Neutrophil (primary cell): ENCODE data around the gene DOCK4.

Experiments
- H3K27ac ChIP-seq: fragments of 200-600 bp; sonication (generic); 2 replicates; pipeline ENCODE4 v1.5.1; 2016; ENCODE audit warnings: mild to moderate bottlenecking, moderate library complexity
- H3K27me3 ChIP-seq: fragments of 200-600 bp; sonication (generic); 2 replicates; pipeline ENCODE4 v1.6.0; 2016; ENCODE audit warnings: mild to moderate bottlenecking
- H3K36me3 ChIP-seq: fragments of 200-600 bp; sonication (generic); 2 replicates; pipeline ENCODE4 v1.5.1; 2017
- H3K4me1 ChIP-seq, 2 experiments: fragments of 200-600 bp in 1 of 2; sonication (generic) in 1 of 2; 1 replicate in 1 of 2; 2 replicates in 1 of 2; pipeline versions ENCODE4 v1.5.1 to v1.6.1; 2013 to 2016; ENCODE audit warnings: low read depth in 1 of 2, low read length in 1 of 2, mild to moderate bottlenecking in 1 of 2, moderate library complexity in 1 of 2; ENCODE audit not compliant: control insufficient read depth in 1 of 2, insufficient read depth in 1 of 2
- H3K4me3 ChIP-seq, 2 experiments: fragments of 200-600 bp in 1 of 2; sonication (generic) in 1 of 2; 1 replicate in 1 of 2; 2 replicates in 1 of 2; pipeline ENCODE4 v1.5.1; 2013 to 2016; ENCODE audit warnings: low read depth in 1 of 2, low read length in 1 of 2, mild to moderate bottlenecking in 1 of 2, moderate library complexity in 1 of 2
- H3K9me3 ChIP-seq: fragments of 200-600 bp; sonication (generic); 2 replicates; pipeline ENCODE4 v1.5.1; 2016
- TF ChIP-seq, protein P1 (sequence below): fragments of 200-600 bp; sonication (generic); IDR thresholded peaks from 2 replicates; pipeline ENCODE4 v1.5.1; 2016; ENCODE audit warnings: antibody characterized with exemption

The DOCK4 gene

DNA sequence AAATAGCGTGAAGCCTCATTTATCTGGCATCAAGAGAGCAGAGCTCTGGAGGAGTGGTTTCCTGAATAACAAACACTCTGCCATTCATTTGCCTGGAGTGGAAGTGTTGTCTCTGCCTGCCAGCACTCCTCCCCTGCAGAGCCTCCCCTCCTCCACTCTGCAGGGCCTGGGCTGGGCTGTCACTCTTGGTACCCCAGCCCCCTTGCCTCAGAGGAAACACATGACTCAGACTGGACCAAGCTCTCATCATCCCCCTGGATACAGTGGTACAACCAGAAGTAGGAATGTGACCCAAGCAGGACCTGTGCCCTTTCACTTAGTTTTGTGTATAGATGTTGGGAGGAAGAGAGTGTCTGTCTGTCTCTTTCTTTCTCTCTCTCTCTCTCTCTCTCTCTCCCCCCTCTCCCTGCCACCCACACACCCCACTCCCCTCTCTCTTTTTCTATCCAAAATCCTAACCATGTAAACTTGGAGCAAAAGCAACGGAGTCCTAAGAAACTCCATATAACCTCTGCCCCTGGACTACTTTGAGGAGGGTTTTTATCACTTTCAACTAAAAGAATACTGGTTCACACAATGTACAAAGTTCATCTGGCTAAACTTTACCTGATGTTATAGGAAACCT is 43.9 kb downstream of the DOCK4 start:
- TF ChIP-seq, protein P1, sequence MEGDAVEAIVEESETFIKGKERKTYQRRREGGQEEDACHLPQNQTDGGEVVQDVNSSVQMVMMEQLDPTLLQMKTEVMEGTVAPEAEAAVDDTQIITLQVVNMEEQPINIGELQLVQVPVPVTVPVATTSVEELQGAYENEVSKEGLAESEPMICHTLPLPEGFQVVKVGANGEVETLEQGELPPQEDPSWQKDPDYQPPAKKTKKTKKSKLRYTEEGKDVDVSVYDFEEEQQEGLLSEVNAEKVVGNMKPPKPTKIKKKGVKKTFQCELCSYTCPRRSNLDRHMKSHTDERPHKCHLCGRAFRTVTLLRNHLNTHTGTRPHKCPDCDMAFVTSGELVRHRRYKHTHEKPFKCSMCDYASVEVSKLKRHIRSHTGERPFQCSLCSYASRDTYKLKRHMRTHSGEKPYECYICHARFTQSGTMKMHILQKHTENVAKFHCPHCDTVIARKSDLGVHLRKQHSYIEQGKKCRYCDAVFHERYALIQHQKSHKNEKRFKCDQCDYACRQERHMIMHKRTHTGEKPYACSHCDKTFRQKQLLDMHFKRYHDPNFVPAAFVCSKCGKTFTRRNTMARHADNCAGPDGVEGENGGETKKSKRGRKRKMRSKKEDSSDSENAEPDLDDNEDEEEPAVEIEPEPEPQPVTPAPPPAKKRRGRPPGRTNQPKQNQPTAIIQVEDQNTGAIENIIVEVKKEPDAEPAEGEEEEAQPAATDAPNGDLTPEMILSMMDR: no peak
- Histone ChIP-seq H3K27ac (no peak overlapping the region), H3K4me1 (peaks cover 8 to 10% of the 10 kb centered on the region in 2 experiments), H3K4me3 (no peak overlapping the region), H3K36me3 (no peaks in the 10 kb centered on the region), H3K9me3 (no peaks in the 10 kb centered on the region), H3K27me3 (no peaks in the 10 kb centered on the region)

DNA sequence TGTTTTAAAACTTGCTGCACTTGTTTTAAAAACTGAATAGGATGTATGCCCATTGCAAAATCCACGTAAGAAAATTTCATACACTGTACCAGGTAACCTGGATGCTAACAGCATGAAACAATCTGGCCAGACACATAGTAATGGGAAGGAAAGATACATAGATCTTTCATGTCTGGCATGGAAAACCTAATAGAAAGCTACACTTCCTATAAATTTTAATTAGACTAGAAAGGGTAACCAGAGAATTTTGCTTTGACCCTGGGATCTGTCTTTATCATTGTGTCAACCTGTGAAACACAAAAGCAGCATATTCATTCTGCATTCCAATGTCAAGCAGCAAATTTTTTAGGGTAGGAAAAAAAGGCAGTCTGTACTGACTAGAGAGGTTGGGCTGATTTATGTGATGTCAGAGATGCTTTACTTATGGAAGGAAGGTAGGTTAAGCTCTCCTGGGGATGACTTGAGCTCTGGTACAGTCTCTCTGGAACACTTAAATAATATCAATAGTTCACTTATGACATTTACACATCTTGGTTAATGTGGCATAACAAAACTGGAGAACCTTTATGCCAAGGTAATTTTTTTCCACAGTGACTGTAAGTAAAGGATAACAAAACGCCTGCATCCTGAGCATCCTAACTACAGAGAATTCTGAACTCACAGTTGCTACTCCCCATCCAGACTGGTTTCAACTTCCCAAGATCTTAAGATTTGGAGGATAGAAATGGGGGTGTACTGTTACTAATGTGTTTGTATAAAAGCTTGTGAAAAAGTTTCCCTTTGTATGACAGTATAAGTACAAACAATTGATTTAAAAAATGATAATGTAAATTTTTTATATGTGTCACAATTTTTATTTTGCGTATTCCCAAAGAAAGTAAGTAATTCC is 44.7 kb downstream of the DOCK4 start:
- Histone ChIP-seq H3K27me3 (no peaks in the 10 kb centered on the region), H3K4me1 (peaks cover 8 to 10% of the 10 kb centered on the region in 2 experiments), H3K36me3 (no peaks in the 10 kb centered on the region), H3K4me3 (no peak overlapping the region), H3K9me3 (no peaks in the 10 kb centered on the region), H3K27ac (no peak overlapping the region)
- TF ChIP-seq, protein P1: no peak

GRCh38 chr7:112160771-112161150 is 45.4 kb downstream of the DOCK4 start:
- no peak overlapping the region for H3K27ac ChIP-seq

GRCh38 chr7:112160130-112160770 is 45.9 kb downstream of the DOCK4 start:
- peaks cover 8 to 10% of the 10 kb centered on the region in 2 experiments for H3K4me1 ChIP-seq
- H3K27me3 ChIP-seq: no peaks in the 10 kb centered on the region
- TF ChIP-seq, protein P1: no peak
- no peak overlapping the region for H3K4me3 ChIP-seq
- no peaks in the 10 kb centered on the region for H3K36me3 ChIP-seq
- no peak overlapping the region for H3K27ac ChIP-seq
- H3K9me3 ChIP-seq: no peaks in the 10 kb centered on the region

More at GRCh38 chr7:112160771-112161150, 45.4 kb downstream of the DOCK4 start:
- TF ChIP-seq, protein P1: no peak
- no peaks in the 10 kb centered on the region for H3K9me3 ChIP-seq
- no peaks in the 10 kb centered on the region for H3K27me3 ChIP-seq
- H3K4me1 ChIP-seq: peaks cover 8 to 10% of the 10 kb centered on the region in 2 experiments
- no peak overlapping the region for H3K4me3 ChIP-seq
- no peaks in the 10 kb centered on the region for H3K36me3 ChIP-seq

GRCh38 chr7:112159351-112159750 is 46.8 kb downstream of the DOCK4 start:
- Histone ChIP-seq H3K4me1 (peaks cover 8 to 10% of the 10 kb centered on the region in 2 experiments), H3K9me3 (no peaks in the 10 kb centered on the region), H3K27ac (peak overlapping the region; percentile 76), H3K27me3 (no peaks in the 10 kb centered on the region), H3K36me3 (no peaks in the 10 kb centered on the region), H3K4me3 (no peak overlapping the region)
- TF ChIP-seq, protein P1: no peak
